Stomach (tissue), 9 donors: ENCODE results near the gene SLC27A6. TPM values are rescaled to one million over a fixed set of nuclear protein-coding genes. Genes with fewer than 3 reads are reported as not detected.
"Not testable (repeated sequence)": the region's sequence is repeated elsewhere in the genome, so short reads cannot be mapped to it uniquely, and the experiment has no call there.

Experiments used
- DNase-seq, 2 donors: peaks; one replicate each; pipeline versions ENCODE4 v3.0.0 to v3.0.0-alpha.2; 2013 to 2019
- H3K27ac ChIP-seq, 5 donors: fragments of 200-600 bp in 4 of 5; sonication (generic) in 4 of 5; one replicate each; pipeline ENCODE4 v1.5.1; 2013 to 2019; ENCODE audit warnings: mild to moderate bottlenecking in 1 of 5, moderate library complexity in 1 of 5
- H3K27me3 ChIP-seq, 3 donors: fragments of 200-600 bp; sonication (generic); one replicate each; pipeline ENCODE4 v1.5.1; 2017 to 2019; ENCODE audit warnings: mixed run types in 1 of 3
- H3K36me3 ChIP-seq, 4 donors: fragments of 200-600 bp; sonication (generic); 1 replicate in 3 of 4; 2 replicates in 1 of 4; pipeline ENCODE4 v1.5.1; 2016 to 2019
- H3K4me1 ChIP-seq, 4 donors: fragments of 200-600 bp; sonication (generic); one replicate each; pipeline ENCODE4 v1.5.1; 2016 to 2019
- H3K4me3 ChIP-seq, 4 donors: fragments of 200-600 bp; sonication (generic) in 3 of 4; one replicate each; pipeline ENCODE4 v1.5.1; 2016 to 2019; ENCODE audit warnings: mild to moderate bottlenecking in 1 of 4
- H3K9me3 ChIP-seq, 4 donors: fragments of 200-600 bp; sonication (generic); one replicate each; pipeline ENCODE4 v1.5.1; 2016 to 2019
- EP300 ChIP-seq: sonication (generic); formaldehyde crosslinking; IDR thresholded peaks from one replicate; pipeline ENCODE4 v1.6.1; 2017; ENCODE audit warnings: antibody characterized with exemption
- POLR2A ChIP-seq, 4 donors: fragments of 450-650 bp; IDR thresholded peaks; one replicate each; pipeline ENCODE4 v1.6.1; 2016; ENCODE audit warnings: antibody characterized with exemption in 4 of 4, control low read depth in 2 of 4, mild to moderate bottlenecking in 1 of 4, moderate library complexity in 1 of 4
- POLR2AphosphoS5 ChIP-seq, 3 donors: sonication (generic); formaldehyde crosslinking; IDR thresholded peaks; one replicate each; pipeline ENCODE4 v1.6.1; 2016; ENCODE audit warnings: antibody characterized with exemption in 3 of 3
- WGBS, 5 donors: extraction: QIAGEN DNeasy Blood & Tissue Kit in 3 of 5; methylation state at CpG; one replicate each; pipeline versions ENCODE4 v1.1.5 to v1.1.7; 2013 to 2018; 5-methylcytosine and 5-hydroxymethylcytosine counted together
- intact Hi-C: fragments of 100-400 bp; cut with DNase I; formaldehyde crosslinking; loops from one replicate; pipeline ENCODE4 v1.15.1; 2023; ENCODE audit warnings: low total_unique reads
- polyA plus RNA-seq, 3 donors: library from polyadenylated mRNA; stranded (reverse); fragments of 200-250 nt; gene quantifications; one replicate each; pipeline ENCODE4 v1.2.3, GENCODE V29; 2013
- total RNA-seq, 5 donors: library from RNA; depleted of rRNA; stranded (reverse); fragments of >200 nt; gene quantifications; one replicate each; pipeline versions ENCODE4 v1.1.0 to v1.2.3, GENCODE V29; 2014 to 2016
- TF ChIP-seq, protein P1 (sequence below), 7 experiments: fragments of 450-650 bp in 4 of 7; fragments of 200-600 bp in 3 of 7; sonication (generic) in 3 of 7; IDR thresholded peaks; one replicate each; pipeline ENCODE4 v1.5.1; 2016 to 2019; ENCODE audit warnings: antibody characterized with exemption in 7 of 7, control low read depth in 2 of 7, mild to moderate bottlenecking in 1 of 7
- donor health status: healthy with polysubstance abuse.
- donor health status: Bipolar disorder and iron deficiency.
- donor health status: healthy.

SLC27A6 gene
- total and polyA plus RNA-seq, 8 donors: 1.6 to 2.8 (median 2.3) TPM; not detected in 5

DNA sequence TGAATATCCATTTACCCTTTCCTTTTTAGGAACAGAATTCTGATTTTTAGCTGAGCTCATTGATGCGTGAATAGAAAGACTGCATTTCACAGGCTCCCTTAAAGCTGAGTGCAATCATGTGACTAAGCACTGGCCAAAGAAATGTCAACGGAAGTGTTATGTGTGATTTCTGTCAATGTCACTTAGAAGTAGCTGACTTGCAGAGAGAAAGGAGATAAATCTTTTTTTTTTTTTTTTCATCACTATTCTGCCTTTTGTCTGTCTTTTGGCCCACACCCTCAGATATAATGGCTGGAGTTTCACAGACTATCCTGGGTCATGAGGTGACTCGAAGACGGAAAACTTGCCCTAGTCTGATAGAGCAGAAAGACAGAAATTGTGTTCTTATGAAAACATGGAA is 39.3 kb upstream of the SLC27A6 start:
- Histone ChIP-seq H3K36me3 (no peaks in the 10 kb centered on the region), H3K9me3 (no peaks in the 10 kb centered on the region), H3K4me1 (no peaks in the 10 kb centered on the region), H3K27ac (no peak overlapping the region), H3K27me3 (no peaks in the 10 kb centered on the region), H3K4me3 (no peak overlapping the region)
- TF ChIP-seq POLR2AphosphoS5 (IDR thresholded peaks at IDR 0.05) (no peak), POLR2A (IDR thresholded peaks at IDR 0.05) (no peak), EP300 (no peak)
- TF ChIP-seq, protein P1, sequence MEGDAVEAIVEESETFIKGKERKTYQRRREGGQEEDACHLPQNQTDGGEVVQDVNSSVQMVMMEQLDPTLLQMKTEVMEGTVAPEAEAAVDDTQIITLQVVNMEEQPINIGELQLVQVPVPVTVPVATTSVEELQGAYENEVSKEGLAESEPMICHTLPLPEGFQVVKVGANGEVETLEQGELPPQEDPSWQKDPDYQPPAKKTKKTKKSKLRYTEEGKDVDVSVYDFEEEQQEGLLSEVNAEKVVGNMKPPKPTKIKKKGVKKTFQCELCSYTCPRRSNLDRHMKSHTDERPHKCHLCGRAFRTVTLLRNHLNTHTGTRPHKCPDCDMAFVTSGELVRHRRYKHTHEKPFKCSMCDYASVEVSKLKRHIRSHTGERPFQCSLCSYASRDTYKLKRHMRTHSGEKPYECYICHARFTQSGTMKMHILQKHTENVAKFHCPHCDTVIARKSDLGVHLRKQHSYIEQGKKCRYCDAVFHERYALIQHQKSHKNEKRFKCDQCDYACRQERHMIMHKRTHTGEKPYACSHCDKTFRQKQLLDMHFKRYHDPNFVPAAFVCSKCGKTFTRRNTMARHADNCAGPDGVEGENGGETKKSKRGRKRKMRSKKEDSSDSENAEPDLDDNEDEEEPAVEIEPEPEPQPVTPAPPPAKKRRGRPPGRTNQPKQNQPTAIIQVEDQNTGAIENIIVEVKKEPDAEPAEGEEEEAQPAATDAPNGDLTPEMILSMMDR (IDR thresholded peaks at IDR 0.05): no peak
- WGBS, 5 donors: 68 to 73% (median 72%) methylated on average over 4 of the region's 4 CpGs
- DNase-seq: no peak
- intact Hi-C loops: no loop called here

DNA sequence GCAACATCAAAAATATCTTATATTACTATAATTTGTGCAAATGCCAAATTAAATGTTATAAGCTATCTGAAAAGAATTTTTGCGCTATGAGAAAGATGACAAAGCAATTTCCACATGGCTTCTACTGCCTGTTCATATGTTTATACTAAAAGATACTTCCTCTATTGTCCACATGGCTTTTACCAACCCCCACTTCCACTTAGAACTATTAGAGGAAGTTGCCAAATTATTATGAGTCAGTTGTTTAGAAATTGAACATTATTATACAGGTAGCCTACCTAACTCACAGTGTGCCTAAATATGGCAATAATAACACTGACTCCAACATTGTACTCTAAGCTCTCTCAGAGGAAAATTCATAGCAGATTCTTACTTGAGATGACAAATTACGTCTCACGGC is 37.6 kb upstream of the SLC27A6 start:
- intact Hi-C loops: no loop called here
- Histone ChIP-seq H3K9me3 (peaks cover 0 to 11% (median 5%) of the 10 kb centered on the region in 4 donors), H3K27me3 (no peaks in the 10 kb centered on the region), H3K36me3 (no peaks in the 10 kb centered on the region), H3K27ac (no peak overlapping the region), H3K4me3 (no peak overlapping the region), H3K4me1 (no peaks in the 10 kb centered on the region)
- no peak for DNase-seq
- WGBS, 5 donors: 47 to 62% (median 55%) methylated on average over 3 of the region's 3 CpGs
- TF ChIP-seq POLR2AphosphoS5 (IDR thresholded peaks at IDR 0.05) (no peak), EP300 (no peak), POLR2A (IDR thresholded peaks at IDR 0.05) (no peak)
- TF ChIP-seq, protein P1 (IDR thresholded peaks at IDR 0.05): no peak

DNA sequence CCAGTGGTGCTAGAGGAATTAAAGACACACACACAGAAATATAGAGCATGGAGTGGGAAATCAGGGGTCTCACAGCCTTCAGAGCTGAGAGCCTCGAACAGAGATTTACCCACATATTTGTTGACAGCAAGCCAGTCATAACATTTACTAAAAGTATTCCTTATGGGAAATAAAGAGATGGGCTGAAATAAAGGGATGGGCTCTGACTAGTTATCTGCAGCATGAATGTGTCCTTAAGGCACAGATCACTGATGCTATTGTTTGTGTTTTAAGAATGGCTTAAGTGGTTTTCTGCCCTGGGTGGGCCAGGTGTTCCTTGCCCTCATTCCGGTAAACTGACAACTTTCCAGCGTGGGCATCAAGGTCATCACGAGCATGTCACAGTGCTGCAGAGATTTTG is 33.1 kb upstream of the SLC27A6 start:
- peaks cover 0 to 12% (median 5%) of the 10 kb centered on the region in 4 donors for H3K9me3 ChIP-seq
- H3K4me1 ChIP-seq, DNase-seq, intact Hi-C loops, H3K36me3 ChIP-seq, H3K27ac ChIP-seq, H3K27me3 ChIP-seq, H3K4me3 ChIP-seq: not testable (repeated sequence)
- WGBS, 5 donors: 86 to 95% (median 87%) methylated on average over 4 of the region's 4 CpGs

DNA sequence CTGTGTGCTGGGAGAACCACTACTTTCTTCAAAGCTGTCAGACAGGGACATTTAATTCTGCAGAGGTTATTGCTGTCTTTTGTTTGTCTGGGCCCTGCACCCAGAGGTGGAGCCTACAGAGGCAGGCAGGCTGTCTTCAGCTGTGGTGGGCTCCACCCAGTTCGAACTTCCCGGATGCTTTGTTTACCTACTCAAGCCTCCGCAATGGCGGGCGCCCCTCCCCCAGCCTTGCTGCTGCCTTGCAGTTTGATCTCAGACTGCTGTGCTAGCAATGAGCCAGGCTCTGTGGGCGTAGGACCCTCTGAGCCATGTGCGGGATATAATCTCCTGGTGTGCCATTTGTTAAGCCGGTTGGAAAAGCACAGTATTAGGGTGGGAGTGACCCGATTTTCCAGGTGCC is 22.2 kb upstream of the SLC27A6 start:
- H3K9me3 ChIP-seq, intact Hi-C loops, DNase-seq: not testable (repeated sequence)

DNA sequence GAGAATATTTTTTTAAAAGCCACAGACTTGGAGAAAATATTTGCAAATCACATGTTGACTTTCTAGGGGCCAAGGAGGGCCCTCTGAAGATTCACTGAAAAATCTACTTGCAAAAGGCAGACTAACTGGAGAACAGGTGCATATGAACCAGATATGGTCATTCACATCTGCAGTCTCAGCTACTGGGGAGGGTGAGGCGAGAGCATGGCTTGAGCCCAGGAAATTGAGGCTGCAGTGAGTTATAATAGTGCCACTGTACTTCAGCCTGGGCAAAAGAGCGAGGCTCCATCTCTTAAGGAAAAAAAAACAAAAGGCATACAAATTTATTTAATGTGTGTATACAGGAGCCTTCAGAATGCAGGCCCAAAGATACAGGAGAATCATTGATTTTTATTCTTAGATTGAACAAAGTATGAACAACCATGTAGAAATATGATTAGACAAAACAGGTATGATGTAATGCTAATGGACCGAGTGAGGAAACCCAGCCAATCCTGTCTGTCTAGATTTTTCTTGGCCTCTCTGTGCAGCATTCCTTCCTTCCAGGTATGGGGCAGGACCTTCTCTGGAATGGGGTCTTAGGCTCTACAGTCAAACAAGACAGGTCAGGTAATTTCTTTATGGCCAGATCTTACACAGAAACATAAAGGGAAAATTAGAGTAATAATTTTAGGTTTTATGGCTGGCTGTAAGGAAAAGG is 15.3 kb upstream of the SLC27A6 start:
- no peak for TF ChIP-seq POLR2AphosphoS5 (IDR thresholded peaks at IDR 0.05)
- TF ChIP-seq POLR2A (IDR thresholded peaks at IDR 0.05): no peak
- TF ChIP-seq EP300: no peak
- TF ChIP-seq, protein P1 (IDR thresholded peaks at IDR 0.05): no peak
- Histone ChIP-seq H3K27ac (no peak overlapping the region), H3K4me3 (no peak overlapping the region), H3K9me3 (no peaks in the 10 kb centered on the region), H3K36me3 (no peaks in the 10 kb centered on the region), H3K4me1 (no peaks in the 10 kb centered on the region), H3K27me3 (no peaks in the 10 kb centered on the region)
- WGBS, 5 donors: 53 to 68% (median 64%) methylated on average over 3 of the region's 3 CpGs
- DNase-seq: no peak
- intact Hi-C loops: no loop called here

More for the DNA sequence above, 22.2 kb upstream of the SLC27A6 start:
- H3K4me1 ChIP-seq, H3K27ac ChIP-seq, H3K4me3 ChIP-seq, H3K27me3 ChIP-seq, H3K36me3 ChIP-seq: not testable (repeated sequence)
- WGBS, 5 donors: 67 to 90% (median 81%) methylated on average over 3 to 9 of the region's 9 CpGs

DNA sequence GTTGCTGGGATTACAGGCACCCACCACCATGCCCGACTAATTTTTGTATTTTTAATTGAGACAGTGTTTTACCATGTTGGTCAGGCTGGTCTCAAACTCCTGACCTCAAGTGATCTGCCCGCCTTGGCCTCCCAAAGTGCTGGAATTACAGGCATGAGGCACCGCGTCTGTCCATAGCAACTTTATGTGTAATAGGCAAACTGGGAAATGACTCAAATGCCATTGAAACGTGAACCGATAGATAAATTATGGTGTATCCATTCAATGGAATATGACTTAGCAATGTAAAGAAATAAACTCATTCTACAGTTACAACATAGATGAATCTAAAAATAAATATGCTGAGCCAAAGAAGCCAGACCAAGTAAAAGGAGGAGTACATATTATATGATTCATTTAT is 14.0 kb upstream of the SLC27A6 start:
- H3K27me3 ChIP-seq, H3K27ac ChIP-seq, H3K4me1 ChIP-seq, H3K9me3 ChIP-seq, H3K36me3 ChIP-seq, DNase-seq, H3K4me3 ChIP-seq, intact Hi-C loops: not testable (repeated sequence)
- WGBS, 5 donors: 73 to 93% (median 82%) methylated on average over 6 of the region's 6 CpGs
